Endothelial cell of umbilical vein (primary cell): ENCODE data around the gene TREML2. TPM values are rescaled to one million over a fixed set of nuclear protein-coding genes. Genes with fewer than 3 reads are reported as not detected.

Experiments used
- BruUV-seq: library from RNA; stranded (reverse); fragments of 400-500 nt; replicated peaks from 2 replicates; lab custom pipeline; 2021; lab: Mats Ljungman, UMichigan
- CTCF ChIA-PET: fragments of 300-600, 350-600 bp; sonication (Branson Sonifier 250); formaldehyde crosslinking; loops from one replicate; lab custom pipeline; 2021; ENCODE audit warnings: antibody characterized with exemption, inconsistent platforms; lab: Charles Lee
- POLR2A ChIA-PET: fragments of 300-600, 350-600 bp; sonication (Branson Sonifier 250); formaldehyde crosslinking; loops from one replicate; lab custom pipeline; 2021; ENCODE audit warnings: antibody characterized with exemption, inconsistent platforms; lab: Charles Lee
- DNase-seq: peaks from one replicate; pipeline ENCODE4 v3.0.0-alpha.2; 2011; ENCODE audit warnings: low read depth, low spot score
- FAIRE-seq: peaks from 2 replicates; lab custom pipeline; 2011; peaks lifted over from hg19 to GRCh38; lab: Jason Lieb, UNC
- H2AFZ ChIP-seq: 2 replicates; pipeline ENCODE4 v1.6.0; 2012; ENCODE audit warnings: low read depth, low read length, control low read depth, inconsistent platforms
- H3K27ac ChIP-seq: 2 replicates; pipeline ENCODE4 v1.5.1; 2011; ENCODE audit warnings: low read depth, mild to moderate bottlenecking, control low read depth, low read length, moderate library complexity; ENCODE audit not compliant: insufficient read depth
- H3K27me3 ChIP-seq, 2 experiments: 2 replicates each; pipeline versions ENCODE4 v1.6.0 to v1.6.1; 2011; ENCODE audit warnings: low read length in 2 of 2, mixed read lengths in 1 of 2; ENCODE audit not compliant: control insufficient read depth in 2 of 2, insufficient read depth in 2 of 2
- H3K36me3 ChIP-seq, 2 experiments: 2 replicates in 1 of 2; 3 replicates in 1 of 2; pipeline ENCODE4 v1.5.1; 2011; ENCODE audit warnings: low read length in 2 of 2, mild to moderate bottlenecking in 1 of 2, moderate library complexity in 1 of 2; ENCODE audit not compliant: control insufficient read depth in 2 of 2, insufficient read depth in 2 of 2; ENCODE audit errors: extremely low read depth in 1 of 2
- H3K4me1 ChIP-seq: 3 replicates; pipeline ENCODE4 v1.5.1; 2011; ENCODE audit warnings: mild to moderate bottlenecking, low read length; ENCODE audit not compliant: control insufficient read depth, insufficient read depth; ENCODE audit errors: extremely low read depth
- H3K4me2 ChIP-seq: 2 replicates; pipeline ENCODE4 v1.6.1; 2011; ENCODE audit warnings: low read length, control low read depth, mixed read lengths; ENCODE audit not compliant: insufficient read depth
- H3K4me3 ChIP-seq, 3 experiments: fragments of 200-600 bp in 1 of 3; sonication (generic), shearing (Covaris generic) in 1 of 3; replicated peaks in 1 of 3; 2 replicates each; pipeline ENCODE4 v1.5.1; 2011 to 2016; ENCODE audit warnings: control low read depth in 3 of 3, low read length in 3 of 3, mild to moderate bottlenecking in 2 of 3, inconsistent platforms in 1 of 3, low read depth in 1 of 3, moderate library complexity in 1 of 3; ENCODE audit not compliant: insufficient read depth in 1 of 3
- H3K79me2 ChIP-seq: 2 replicates; pipeline ENCODE4 v1.6.0; 2012; ENCODE audit warnings: low read length, inconsistent platforms; ENCODE audit not compliant: control insufficient read depth, insufficient read depth
- H3K9ac ChIP-seq: replicated peaks from 2 replicates; pipeline ENCODE3; 2011; ENCODE audit warnings: low read length, control low read depth; ENCODE audit not compliant: insufficient read depth; ENCODE audit errors: extremely low read depth
- H3K9me1 ChIP-seq: replicated peaks from 3 replicates; pipeline ENCODE4 v1.6.0; 2011; ENCODE audit warnings: mild to moderate bottlenecking, low read length; ENCODE audit not compliant: control insufficient read depth, insufficient read depth; ENCODE audit errors: extremely low read depth
- H3K9me3 ChIP-seq: replicated peaks from 2 replicates; pipeline ENCODE4 v1.5.1; 2012; ENCODE audit warnings: low read length, inconsistent platforms; ENCODE audit not compliant: control insufficient read depth, insufficient read depth
- H4K20me1 ChIP-seq: replicated peaks from 2 replicates; pipeline ENCODE3; 2011; ENCODE audit warnings: mild to moderate bottlenecking, low read length; ENCODE audit not compliant: control insufficient read depth, insufficient read depth; ENCODE audit errors: extremely low read depth
- CTCF ChIP-seq, 2 donors: IDR thresholded peaks; 1 replicate in 1 of 2; 2 replicates in 1 of 2; pipeline ENCODE4 v1.5.1; 2011; ENCODE audit warnings: low read length in 2 of 2, mild to moderate bottlenecking in 2 of 2, moderate library complexity in 2 of 2, control low read depth in 1 of 2, inconsistent platforms in 1 of 2, low read depth in 1 of 2; ENCODE audit not compliant: insufficient read depth in 1 of 2; ENCODE audit errors: extremely low read depth in 1 of 2
- EZH2 ChIP-seq: IDR thresholded peaks from 2 replicates; pipeline ENCODE4 v1.6.1; 2012; ENCODE audit warnings: borderline replicate concordance, low read depth, mild to moderate bottlenecking, moderate library complexity, low read length, inconsistent platforms; ENCODE audit not compliant: severe bottlenecking
- FOS ChIP-seq: IDR thresholded peaks from 2 replicates; pipeline ENCODE4 v1.6.1; 2011; ENCODE audit warnings: mild to moderate bottlenecking, low read length, moderate library complexity, borderline replicate concordance; ENCODE audit not compliant: insufficient read depth
- GATA2 ChIP-seq: IDR thresholded peaks from 2 replicates; pipeline ENCODE4 v1.7.0; 2011; ENCODE audit warnings: low read depth, mild to moderate bottlenecking, moderate library complexity, mixed read lengths, low read length; ENCODE audit not compliant: insufficient read length, insufficient read depth
- JUN ChIP-seq: IDR thresholded peaks from 2 replicates; pipeline ENCODE4 v1.6.1; 2011; ENCODE audit warnings: borderline replicate concordance, low read depth; ENCODE audit not compliant: insufficient read length, insufficient read depth
- dilution Hi-C: fragments of 300-500 bp; cut with MboI; formaldehyde crosslinking; loops from one replicate; pipeline ENCODE4 v1.15.0; 2019; ENCODE audit warnings: low sequenced_read_pairs; ENCODE audit not compliant: extremely low pct_ligation_motif_present
- intact Hi-C: fragments of 100-400 bp; cut with micrococcal nuclease; formaldehyde crosslinking; loops from one replicate; pipeline ENCODE4 v1.10.0; 2022
- polyA plus RNA-seq, 4 experiments: library from polyadenylated mRNA; depleted of rRNA in 3 of 4; stranded (reverse) in 3 of 4; unstranded in 1 of 4; fragments of >200 nt; gene quantifications; 2 replicates each; pipeline versions ENCODE4 v1.2.1 to v1.2.3, GENCODE V29; 2011 to 2012; ENCODE audit warnings: missing spikeins in 1 of 4
- total RNA-seq: library from RNA; stranded (reverse); gene quantifications from 2 replicates; pipeline ENCODE4 v1.2.3, GENCODE V29; 2021
- TF ChIP-seq, protein P1 (sequence below): IDR thresholded peaks from 2 replicates; pipeline ENCODE4 v1.6.1; 2011; ENCODE audit not compliant: insufficient read depth, insufficient read length

TREML2 gene
- total and polyA plus RNA-seq, 2 donors (not counting 3 experiments of a cell fraction or from before 2014, with no cell fraction given), result not detected

DNA sequence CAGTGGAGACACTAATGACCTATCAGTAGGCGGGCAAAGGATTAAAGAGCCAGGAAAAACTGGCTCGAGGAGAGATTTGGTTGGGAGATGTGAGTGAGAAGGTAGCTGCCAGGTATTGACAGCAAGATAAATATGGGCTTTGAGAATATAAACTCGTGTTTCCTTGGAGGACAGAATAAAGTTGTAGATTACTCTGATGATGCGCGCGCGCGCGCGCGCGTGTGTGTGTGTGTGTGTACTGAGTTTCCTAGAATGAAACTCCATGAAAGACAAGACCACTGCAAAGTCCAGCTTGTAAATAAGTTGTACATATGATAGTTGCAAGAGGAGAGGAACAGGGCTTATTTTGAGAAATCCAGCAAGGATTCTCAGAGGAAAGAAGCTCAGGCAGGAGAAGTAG, 24.8 kb downstream of the TREML2 start:
- Histone ChIP-seq H4K20me1 (no peaks in the 10 kb centered on the region), H3K79me2 (no peaks in the 10 kb centered on the region), H3K9me1 (no peaks in the 10 kb centered on the region), H3K9me3 (no peaks in the 10 kb centered on the region), H3K36me3 (no peaks in the 10 kb centered on the region), H3K4me2 (no peak overlapping the region), H3K27ac (no peak overlapping the region), H3K9ac (no peak overlapping the region), H2AFZ (no peak overlapping the region), H3K4me3 (no peak overlapping the region), H3K27me3 (peaks cover 5 to 12% of the 10 kb centered on the region in 2 experiments), H3K4me1 (no peaks in the 10 kb centered on the region)
- no TSS peak for BruUV-seq
- ChIA-PET CTCF (interaction anchor here (0.7 to 0.9 kb wide), 2 partner anchors 78 to 103 kb away, joined by 3 read pairs; no protein-coding TSS in a partner anchor), POLR2A (no interaction called here)
- FAIRE-seq, result no peak
- DNase-seq, result no peak
- dilution Hi-C loops, result no loop called here
- intact Hi-C loops, result no loop called here
- TF ChIP-seq GATA2 (no peak), EZH2 (no peak), JUN (no peak), CTCF (IDR thresholded peaks at IDR 0.05; ENCODE audit: extremely low read depth in 1 of 2, insufficient read depth in 1 of 2, low read depth in 1 of 2, low read length in 2 of 2) (no peak), FOS (no peak)
- TF ChIP-seq, protein P1, sequence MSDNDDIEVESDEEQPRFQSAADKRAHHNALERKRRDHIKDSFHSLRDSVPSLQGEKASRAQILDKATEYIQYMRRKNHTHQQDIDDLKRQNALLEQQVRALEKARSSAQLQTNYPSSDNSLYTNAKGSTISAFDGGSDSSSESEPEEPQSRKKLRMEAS, result no peak
